Dedifferentiated amniotic fluid mesenchymal stem cell (primary cell): ENCODE measurements around the gene TMEM187.
A peak's percentile ranks its signal among the peaks of the same experiment; 100 is the strongest.

ENCODE experiments used
- DNase-seq: peaks from one replicate; pipeline ENCODE4 v3.0.0-alpha.2; 2016; ENCODE audit errors: extremely low spot score

Gene TMEM187

DNA sequence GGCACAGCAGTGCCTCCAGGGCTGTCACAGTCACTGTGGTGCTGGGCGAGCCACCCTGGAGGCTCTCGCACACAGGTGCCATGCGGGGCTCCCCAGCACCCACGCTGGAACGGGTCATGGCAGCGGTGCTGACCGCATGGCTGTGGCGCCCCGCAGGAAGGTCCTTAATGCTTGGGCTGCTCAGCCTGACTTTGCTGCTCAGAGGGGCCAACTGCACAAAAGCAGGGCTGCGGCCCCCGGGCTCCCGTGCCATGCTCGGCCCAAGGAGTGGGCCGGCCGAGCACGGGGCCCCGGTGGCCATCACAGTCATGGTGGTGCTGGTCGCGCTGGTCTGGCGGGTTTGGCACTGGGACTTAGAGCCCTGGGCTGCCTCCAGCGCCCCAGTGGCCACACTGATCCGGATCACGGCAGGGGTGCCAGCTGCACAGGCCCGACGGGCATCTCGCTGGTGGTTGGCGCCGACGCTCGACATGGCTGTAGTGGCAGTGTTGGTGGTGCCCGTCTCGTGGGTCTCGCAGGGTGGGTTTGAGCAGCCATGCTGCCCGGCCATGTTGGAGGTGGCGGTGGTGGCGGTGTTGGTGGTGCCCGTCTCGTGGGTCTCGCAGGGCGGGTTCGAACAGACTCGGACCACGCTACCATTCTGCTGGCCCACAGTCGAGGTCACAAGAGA is 17.9 kb upstream of the TMEM187 start:
- no peak for DNase-seq

DNA sequence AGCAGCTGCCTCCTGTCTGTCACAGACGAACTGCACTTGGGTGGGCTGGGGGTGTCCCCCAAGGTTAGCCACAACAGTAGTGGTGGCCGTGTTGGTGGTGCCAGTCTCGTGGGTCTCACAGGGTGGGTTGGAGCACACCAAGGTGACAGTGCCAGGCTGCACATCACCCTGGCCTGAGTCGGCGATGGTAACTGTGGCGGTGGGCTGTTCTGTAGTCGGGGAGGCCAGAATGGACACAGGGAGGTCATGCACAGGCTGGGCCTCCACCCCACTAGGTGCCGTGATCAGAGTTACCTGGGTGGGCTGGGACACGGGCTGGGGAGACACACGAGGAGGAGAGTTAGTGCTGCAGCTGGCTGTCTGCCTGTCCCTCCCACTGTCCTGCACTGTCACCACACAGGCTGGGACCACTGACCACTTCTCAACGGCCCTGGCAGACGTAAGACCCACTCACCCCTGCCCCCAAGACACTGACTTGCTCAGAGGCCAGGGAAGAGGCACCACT is 17.3 kb upstream of the TMEM187 start:
- DNase-seq, result no peak

DNA sequence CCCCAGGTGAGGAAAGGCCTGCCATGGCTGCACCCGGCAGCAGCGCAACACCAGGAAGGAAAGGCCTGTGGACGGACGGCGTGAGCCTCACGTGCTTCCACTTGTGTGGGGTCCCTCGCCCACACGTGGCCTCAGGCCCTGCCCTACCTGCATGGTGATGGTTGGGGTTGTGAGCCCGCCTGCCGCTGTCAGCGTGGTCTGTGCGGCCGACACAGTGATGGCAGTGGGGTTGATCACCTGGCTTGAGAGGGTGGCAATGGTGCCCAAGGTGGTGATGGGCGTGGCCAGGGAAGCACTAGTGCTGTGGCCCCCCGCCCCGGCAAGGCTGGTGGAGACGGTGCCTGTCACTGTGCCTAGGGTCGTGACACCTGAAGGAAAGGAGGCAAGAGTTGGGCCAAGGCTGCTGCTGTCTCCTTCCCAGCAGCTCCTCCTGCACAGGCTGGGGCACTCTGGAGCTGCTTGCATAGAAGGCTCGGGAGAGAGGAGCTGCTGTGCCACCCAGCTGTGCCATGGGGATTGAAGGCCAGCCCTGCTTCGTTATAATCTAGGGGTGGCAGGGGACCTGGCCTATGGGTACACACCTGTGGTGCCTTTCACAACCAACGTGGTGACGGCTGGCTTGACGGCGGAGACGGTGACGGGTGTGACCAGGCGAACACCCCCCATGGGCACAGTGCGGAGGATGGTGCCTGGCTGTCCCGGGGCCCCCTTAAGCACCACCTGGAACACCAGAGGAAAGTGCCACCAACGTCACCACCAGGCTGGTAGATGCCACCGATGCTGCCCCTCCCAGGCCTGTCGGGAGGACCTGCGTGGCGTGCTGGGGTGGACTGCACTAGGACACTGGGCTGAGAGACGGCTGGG is 16.3 kb upstream of the TMEM187 start:
- no peak for DNase-seq

- no peak for DNase-seq
These were observed 15.3 kb upstream of the TMEM187 start for GRCh38 chrX:153957224-153957623.

GRCh38 chrX:153958605-153959004 is 13.9 kb upstream of the TMEM187 start:
- no peak for DNase-seq

- no peak for DNase-seq
These were observed 12.9 kb upstream of the TMEM187 start for GRCh38 chrX:153959649-153960048.

DNA sequence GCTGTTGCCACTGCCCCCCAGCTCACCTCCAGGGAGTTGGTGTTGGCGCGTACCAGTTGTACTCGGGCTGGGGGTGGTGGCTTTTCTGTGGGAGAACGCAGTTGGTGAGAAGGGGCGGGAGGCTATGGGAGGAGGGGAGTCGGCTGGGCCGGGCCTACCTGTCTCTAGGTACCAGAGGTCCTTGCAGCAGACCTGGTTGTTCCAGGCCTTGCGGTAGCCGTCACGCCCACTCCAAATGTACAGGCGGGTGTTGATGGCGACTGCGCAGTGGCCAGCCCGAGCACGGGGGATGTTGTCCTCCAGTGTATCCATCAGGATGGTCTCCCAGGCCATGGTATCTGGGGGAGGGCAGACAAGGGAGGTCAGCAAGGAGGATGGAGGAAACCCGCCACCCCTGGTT is 12.5 kb upstream of the TMEM187 start:
- DNase-seq, result no peak

- DNase-seq, result no peak
These were observed 11.8 kb upstream of the TMEM187 start for GRCh38 chrX:153960786-153961185.

DNA sequence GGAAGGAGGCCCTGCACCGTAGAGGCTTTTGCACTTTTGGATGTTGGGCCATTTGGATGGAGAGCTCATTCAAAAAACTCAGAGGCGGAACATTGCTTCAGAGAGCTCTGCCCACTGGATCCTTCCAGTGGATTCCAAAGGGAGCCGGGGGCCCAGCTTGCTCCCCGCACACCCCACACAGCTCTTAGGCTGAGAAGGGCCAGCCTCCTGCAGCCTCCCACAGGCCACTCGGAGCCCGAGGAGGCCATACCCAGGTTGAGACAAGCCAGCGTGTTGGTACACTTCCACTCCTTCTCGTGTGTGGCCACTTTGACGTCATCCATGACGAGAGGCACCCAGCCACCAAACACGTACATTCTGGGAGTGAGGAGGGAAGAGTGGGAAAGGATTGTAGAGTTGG is 11.3 kb upstream of the TMEM187 start:
- DNase-seq, result no peak

- no peak for DNase-seq
These were observed 9.0 kb upstream of the TMEM187 start for GRCh38 chrX:153963546-153963945.

- DNase-seq, result no peak
These were observed 8.4 kb upstream of the TMEM187 start for GRCh38 chrX:153964105-153964504.

GRCh38 chrX:153965406-153965805 is 7.1 kb upstream of the TMEM187 start:
- DNase-seq, result no peak

DNA sequence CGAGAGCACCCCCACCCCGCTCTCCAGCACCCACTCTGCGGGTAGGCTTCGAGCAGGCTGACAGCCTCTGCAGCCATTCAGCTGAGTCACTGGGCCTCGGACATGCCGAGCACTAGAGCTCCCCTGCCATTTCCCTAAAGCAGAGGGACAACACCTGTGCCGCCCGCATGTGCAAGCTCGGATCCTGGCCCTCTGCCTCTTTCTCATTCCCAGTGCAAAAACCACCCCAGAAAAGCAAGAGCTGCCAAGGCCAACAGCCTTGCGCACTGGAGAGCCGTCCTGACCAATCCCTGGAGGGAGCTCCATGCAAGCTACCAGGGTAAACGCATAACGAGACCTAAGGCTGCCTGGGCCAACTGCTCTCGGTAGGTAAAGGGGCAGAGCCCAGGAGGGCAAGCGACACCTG is 6.3 kb upstream of the TMEM187 start:
- no peak for DNase-seq

- no peak for DNase-seq
These were observed 5.6 kb upstream of the TMEM187 start for GRCh38 chrX:153966841-153967535.

DNA sequence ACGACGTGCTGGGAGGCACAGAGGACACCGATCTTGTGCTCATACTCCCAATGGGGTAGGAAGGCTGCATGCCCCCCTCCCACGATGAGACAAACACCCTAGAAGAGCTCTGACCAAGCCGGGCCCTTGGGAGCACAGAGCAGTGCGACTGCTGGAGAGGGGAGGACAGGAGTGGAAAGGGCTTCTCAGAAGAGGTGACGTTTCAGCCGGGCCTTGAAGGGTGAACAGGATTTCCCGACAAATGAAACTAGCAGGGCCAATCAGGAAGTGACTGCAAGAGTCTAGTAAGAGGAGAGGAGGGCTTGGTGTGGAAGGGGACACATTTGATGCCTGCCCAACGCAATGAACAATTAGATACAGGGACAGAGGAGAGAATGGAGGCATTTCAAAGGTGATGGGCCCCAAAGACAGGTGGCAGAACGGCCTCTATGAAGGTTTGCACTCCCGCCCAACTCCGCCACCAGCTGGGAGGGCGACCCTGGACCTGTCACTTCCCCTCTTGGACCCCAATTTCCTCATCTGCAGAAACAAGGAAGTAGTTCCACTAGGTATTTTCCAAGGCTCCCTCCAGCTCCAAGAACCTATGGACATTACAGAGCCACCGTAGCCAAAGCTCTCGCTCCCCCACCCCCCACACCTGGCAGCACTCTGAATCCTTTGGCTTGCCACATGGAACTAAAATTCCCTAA is 4.9 kb upstream of the TMEM187 start:
- no peak for DNase-seq

DNA sequence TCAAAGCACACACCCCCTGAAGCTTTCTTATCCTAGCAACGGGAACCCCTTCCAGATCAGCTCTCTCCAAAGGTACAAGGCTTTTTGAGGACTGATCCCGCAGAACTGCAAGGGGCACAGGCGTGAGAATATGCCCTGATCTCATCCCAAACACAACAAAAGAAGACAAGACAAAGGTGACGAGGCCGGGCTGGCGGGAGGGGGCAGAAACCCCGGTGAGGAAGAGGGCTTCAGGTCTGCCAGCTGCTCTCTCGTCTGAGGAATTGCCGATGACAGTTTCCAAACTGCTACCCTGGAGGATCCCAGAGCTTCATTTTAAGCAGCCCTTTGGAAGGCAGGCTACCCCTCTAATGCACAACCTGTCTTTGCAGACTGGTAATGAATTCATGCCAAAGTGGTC is 4.3 kb upstream of the TMEM187 start:
- DNase-seq, result no peak

DNA sequence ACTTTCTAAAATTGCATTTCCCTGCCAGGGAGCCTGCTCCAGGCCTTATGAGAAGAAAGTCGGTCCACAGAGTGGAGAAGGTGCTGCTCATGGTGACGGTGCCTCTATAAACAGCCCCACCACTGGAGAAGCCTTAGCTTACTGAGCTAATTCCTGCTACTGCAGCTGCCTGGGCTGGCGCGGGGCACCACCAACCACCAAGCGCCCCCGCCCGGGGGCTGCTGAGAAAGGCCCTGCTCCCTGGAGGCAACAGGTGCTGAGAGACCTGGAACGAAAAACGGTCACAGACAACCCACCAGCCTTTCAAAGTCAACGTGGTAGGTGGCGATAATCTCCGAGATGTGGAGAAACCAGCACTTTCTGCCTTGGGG is 3.8 kb upstream of the TMEM187 start:
- DNase-seq, result no peak

DNA sequence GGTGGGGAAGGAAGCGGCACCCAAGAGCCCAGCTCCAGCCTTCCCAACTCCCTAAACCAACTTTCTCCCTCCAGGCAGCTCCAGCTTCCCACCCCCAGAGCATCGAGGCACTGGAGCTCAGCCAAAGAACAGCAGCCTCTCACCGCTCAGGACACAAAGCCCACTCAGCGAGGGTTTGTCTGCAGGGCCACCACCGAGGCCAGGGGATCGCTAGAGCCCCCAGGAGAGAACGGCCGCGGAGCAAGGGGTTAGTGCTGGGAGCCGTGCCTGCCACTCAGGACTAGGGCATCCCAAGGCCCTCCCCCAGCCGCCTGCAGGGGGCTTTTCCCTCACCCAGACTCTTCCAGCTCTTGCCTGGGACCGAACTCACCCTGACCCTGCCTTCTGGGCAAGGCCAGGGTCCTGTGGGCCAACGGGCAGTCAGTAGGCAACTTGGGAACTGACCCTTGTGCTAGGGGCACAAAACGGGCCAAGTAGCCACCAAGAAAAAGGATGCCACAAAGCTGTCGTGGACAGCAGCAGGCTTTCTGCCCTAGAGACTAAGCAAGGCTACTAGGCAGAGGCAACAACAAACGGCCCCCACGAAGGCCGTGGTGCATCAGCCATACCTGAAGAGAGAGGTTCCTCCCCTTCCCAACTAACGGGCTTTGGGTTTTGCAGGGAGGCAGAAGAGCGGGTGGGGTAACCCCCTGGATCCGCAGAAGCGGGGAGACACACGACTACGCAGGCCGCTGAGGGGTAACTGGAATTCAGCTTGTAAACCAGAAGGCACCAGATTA is 3.2 kb upstream of the TMEM187 start:
- DNase-seq, result no peak

DNA sequence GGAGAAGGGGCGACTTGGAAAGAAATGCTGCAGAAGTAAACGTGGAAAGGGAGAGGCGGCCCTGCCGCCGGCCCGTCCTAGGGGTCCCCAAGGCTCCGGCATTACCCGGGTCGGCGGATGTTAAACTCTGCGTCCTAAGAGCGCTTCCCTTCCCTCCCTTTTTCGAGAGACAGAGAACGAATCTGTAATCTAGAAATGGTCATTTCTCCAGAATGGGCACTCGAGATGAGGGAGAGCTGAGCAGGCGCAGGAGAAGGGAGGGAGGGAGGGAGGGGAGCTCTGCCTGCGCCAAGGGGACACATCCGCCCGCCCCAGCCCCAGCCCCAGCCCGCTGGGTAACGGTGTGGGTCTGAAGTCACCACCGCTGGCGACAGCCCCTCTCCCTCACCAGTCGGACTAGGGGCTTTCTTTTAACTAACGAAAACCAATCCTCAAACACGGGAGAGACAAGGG is 2.6 kb upstream of the TMEM187 start:
- no peak for DNase-seq

GRCh38 chrX:153970357-153971123 is 2.0 kb upstream of the TMEM187 start:
- no peak for DNase-seq

- peak; percentile 41 for DNase-seq
These were observed 1.5 kb upstream of the TMEM187 start for GRCh38 chrX:153971124-153971449.
